Left lobe of liver (tissue), 2 donors: ENCODE data around the gene EVI5L. TPM values are rescaled to one million over a fixed set of nuclear protein-coding genes. Genes with fewer than 3 reads are reported as not detected.
"Not testable (repeated sequence)": the region's sequence is repeated elsewhere in the genome, so short reads cannot be mapped to it uniquely, and the experiment has no call there.

ENCODE experiments used
- ATAC-seq: fragments of 200-7000 bp; cut with Tn5 transposase; one replicate; pipeline ENCODE4 v1.9.1; 2020; ENCODE audit warnings: mild to moderate bottlenecking, moderate library complexity
- DNase-seq: peaks from one replicate; pipeline ENCODE4 v3.0.0-alpha.2; 2020; ENCODE audit warnings: low spot score
- total RNA-seq: library from RNA; stranded (reverse); gene quantifications from one replicate; pipeline ENCODE4 v1.2.1, GENCODE V29; 2021
- donor health status: DM: no; HTN: no; CAD: no; lungs with moderate emphysema.
- donor health status: DM: no; HTN: yes; CAD: no.

The EVI5L gene
- total RNA-seq, 1 donor from 2014 or later: 4.8 TPM

GRCh38 chr19:7859087-7859486 lies 29.1 kb downstream of the EVI5L start:
- ATAC-seq, DNase-seq: not testable (repeated sequence)

- ATAC-seq: no peak
- DNase-seq: no peak
Observed at GRCh38 chr19:7859831-7860713, 30.1 kb downstream of the EVI5L start.

- DNase-seq: no peak
- no peak for ATAC-seq
Observed at GRCh38 chr19:7860714-7861618, 30.9 kb downstream of the EVI5L start.

GRCh38 chr19:7861619-7862412 lies 31.8 kb downstream of the EVI5L start:
- no peak for DNase-seq

GRCh38 chr19:7862413-7862951 lies 32.5 kb downstream of the EVI5L start:
- DNase-seq (peak; percentile 48), ATAC-seq (peak; percentile 31)

More at GRCh38 chr19:7861619-7862412, 31.8 kb downstream of the EVI5L start:
- ATAC-seq: no peak

GRCh38 chr19:7863157-7863970 lies 33.3 kb downstream of the EVI5L start:
- ATAC-seq (no peak), DNase-seq (no peak)

GRCh38 chr19:7863971-7864689 lies 34.1 kb downstream of the EVI5L start:
- ATAC-seq (no peak), DNase-seq (no peak)

GRCh38 chr19:7864690-7865074 lies 34.7 kb downstream of the EVI5L start:
- ATAC-seq (no peak), DNase-seq (no peak)

- no peak for ATAC-seq
- DNase-seq: no peak
Observed at GRCh38 chr19:7865262-7865911, 35.4 kb downstream of the EVI5L start.

- ATAC-seq: no peak
- no peak for DNase-seq
Observed at GRCh38 chr19:7866399-7867091, 36.5 kb downstream of the EVI5L start.

GRCh38 chr19:7867092-7867844 lies 37.2 kb downstream of the EVI5L start:
- DNase-seq (no peak), ATAC-seq (no peak)

- DNase-seq: no peak
- ATAC-seq: no peak
Observed at GRCh38 chr19:7868326-7868670, 38.3 kb downstream of the EVI5L start.

- DNase-seq: peak; percentile 81
- peak; percentile 79 for ATAC-seq
Observed at GRCh38 chr19:7868671-7869452, 38.8 kb downstream of the EVI5L start.

GRCh38 chr19:7869453-7869909 lies 39.5 kb downstream of the EVI5L start:
- peak; percentile 82 for DNase-seq
- peak; percentile 83 for ATAC-seq

GRCh38 chr19:7869910-7870511 lies 40.0 kb downstream of the EVI5L start:
- DNase-seq (peak; percentile 63), ATAC-seq (peak; percentile 20)
